HepG2 (cell line): Measurements from ENCODE around the gene ZNF554. TPM values are rescaled to one million over a fixed set of nuclear protein-coding genes. Genes with fewer than 3 reads are reported as not detected.

Source experiments
- CBX5 ChIP-seq: sonication (generic); formaldehyde crosslinking; IDR thresholded peaks from 2 replicates; pipeline ENCODE4 v1.4.0; 2020; ENCODE audit warnings: missing genetic modification reagents, borderline replicate concordance
- GFI1 ChIP-seq: sonication (generic); formaldehyde crosslinking; IDR thresholded peaks from 2 replicates; pipeline ENCODE4 v1.5.0; 2020; ENCODE audit warnings: missing genetic modification reagents, mild to moderate bottlenecking, borderline replicate concordance
- MXD4 ChIP-seq: IDR thresholded peaks from 2 replicates; pipeline ENCODE4 v1.6.1; 2016; ENCODE audit warnings: mild to moderate bottlenecking, missing biosample characterization, missing genetic modification reagents
- RNF219 ChIP-seq: sonication (generic); formaldehyde crosslinking; IDR thresholded peaks from 2 replicates; pipeline ENCODE4 v1.5.0; 2020; ENCODE audit warnings: mild to moderate bottlenecking, missing genetic modification reagents
- SMARCE1 ChIP-seq: fragments of 450-650 bp; IDR thresholded peaks from 2 replicates; pipeline ENCODE4 v1.6.1; 2017; ENCODE audit warnings: borderline replicate concordance
- SUZ12 ChIP-seq: fragments of 150-350 bp; IDR thresholded peaks from 2 replicates; pipeline ENCODE4 v1.6.1; 2014; ENCODE audit warnings: low read depth, low read length
- TBX3 ChIP-seq: fragments of 450-650 bp; IDR thresholded peaks from 2 replicates; pipeline ENCODE4 v1.6.1; 2017; ENCODE audit warnings: antibody characterized with exemption, mild to moderate bottlenecking, inconsistent platforms, borderline replicate concordance
- TEAD2 ChIP-seq: sonication (generic); formaldehyde crosslinking; IDR thresholded peaks from 2 replicates; pipeline ENCODE4 v1.9.0; 2021; ENCODE audit warnings: missing genetic modification reagents
- TRIM22 ChIP-seq: fragments of 450-650 bp; IDR thresholded peaks from 2 replicates; pipeline ENCODE4 v1.6.1; 2017
- YEATS2 ChIP-seq: sonication (generic); formaldehyde crosslinking; IDR thresholded peaks from 2 replicates; pipeline ENCODE4 v1.4.0; 2020; ENCODE audit warnings: missing genetic modification reagents, borderline replicate concordance
- ZBTB3 ChIP-seq: sonication (generic); formaldehyde crosslinking; IDR thresholded peaks from 2 replicates; pipeline ENCODE4 v1.4.0; 2020; ENCODE audit warnings: low read depth, mild to moderate bottlenecking, moderate library complexity, missing genetic modification reagents, borderline replicate concordance
- ZIK1 ChIP-seq: sonication (generic); formaldehyde crosslinking; IDR thresholded peaks from 2 replicates; pipeline ENCODE4 v1.5.0; 2020; ENCODE audit warnings: mild to moderate bottlenecking, low read depth, missing genetic modification reagents, borderline replicate concordance
- ZNF230 ChIP-seq: sonication (generic); formaldehyde crosslinking; IDR thresholded peaks from 2 replicates; pipeline ENCODE4 v1.4.0; 2020; ENCODE audit warnings: mild to moderate bottlenecking, missing genetic modification reagents
- ZNF367 ChIP-seq: sonication (generic); formaldehyde crosslinking; IDR thresholded peaks from 2 replicates; pipeline ENCODE4 v1.4.0; 2020; ENCODE audit warnings: missing genetic modification reagents, borderline replicate concordance
- ZNF550 ChIP-seq: sonication (generic); formaldehyde crosslinking; IDR thresholded peaks from 2 replicates; pipeline ENCODE4 v1.4.0; 2020; ENCODE audit warnings: mild to moderate bottlenecking, missing genetic modification reagents, borderline replicate concordance
- ZNF605 ChIP-seq: sonication (generic); formaldehyde crosslinking; IDR thresholded peaks from 2 replicates; pipeline ENCODE4 v1.8.0; 2022; ENCODE audit warnings: mild to moderate bottlenecking, missing genetic modification reagents
- polyA plus RNA-seq, 8 experiments: library from polyadenylated mRNA; depleted of rRNA in 3 of 8; stranded (reverse) in 7 of 8; unstranded in 1 of 8; fragments of >200 nt; fragmentation: Illumina TruSeq in 4 of 8; extraction: Trizol in 4 of 8; gene quantifications; 2 replicates each; pipeline versions ENCODE4 v1.2.1 to v1.2.3, GENCODE V29; 2011 to 2016; ENCODE audit warnings: low read depth in 4 of 8, missing spikeins in 1 of 8, mixed read lengths in 1 of 8; ENCODE audit not compliant: insufficient read depth in 1 of 8
- total RNA-seq, 5 experiments: library from RNA; depleted of rRNA; stranded (reverse); fragments of >200 nt; fragmentation: Illumina TruSeq; extraction: Trizol; gene quantifications; 2 replicates each; pipeline ENCODE4 v1.2.3, GENCODE V29; 2016; ENCODE audit warnings: low read depth in 1 of 5
- TF ChIP-seq, protein P1 (sequence below): sonication (generic); formaldehyde crosslinking; IDR thresholded peaks from 2 replicates; pipeline ENCODE4 v1.4.0; 2020; ENCODE audit warnings: mild to moderate bottlenecking, missing genetic modification reagents
- TF ChIP-seq, protein P2 (sequence below): sonication (generic); formaldehyde crosslinking; conservative IDR thresholded peaks from 2 replicates; pipeline ENCODE4 v1.8.0; 2022; ENCODE audit warnings: missing genetic modification reagents

Gene ZNF554
- total and polyA plus RNA-seq, 2 of the 13 experiments (the other 11 are each of a cell fraction or from before 2014, with no cell fraction given): 2.2 to 2.7 TPM

DNA sequence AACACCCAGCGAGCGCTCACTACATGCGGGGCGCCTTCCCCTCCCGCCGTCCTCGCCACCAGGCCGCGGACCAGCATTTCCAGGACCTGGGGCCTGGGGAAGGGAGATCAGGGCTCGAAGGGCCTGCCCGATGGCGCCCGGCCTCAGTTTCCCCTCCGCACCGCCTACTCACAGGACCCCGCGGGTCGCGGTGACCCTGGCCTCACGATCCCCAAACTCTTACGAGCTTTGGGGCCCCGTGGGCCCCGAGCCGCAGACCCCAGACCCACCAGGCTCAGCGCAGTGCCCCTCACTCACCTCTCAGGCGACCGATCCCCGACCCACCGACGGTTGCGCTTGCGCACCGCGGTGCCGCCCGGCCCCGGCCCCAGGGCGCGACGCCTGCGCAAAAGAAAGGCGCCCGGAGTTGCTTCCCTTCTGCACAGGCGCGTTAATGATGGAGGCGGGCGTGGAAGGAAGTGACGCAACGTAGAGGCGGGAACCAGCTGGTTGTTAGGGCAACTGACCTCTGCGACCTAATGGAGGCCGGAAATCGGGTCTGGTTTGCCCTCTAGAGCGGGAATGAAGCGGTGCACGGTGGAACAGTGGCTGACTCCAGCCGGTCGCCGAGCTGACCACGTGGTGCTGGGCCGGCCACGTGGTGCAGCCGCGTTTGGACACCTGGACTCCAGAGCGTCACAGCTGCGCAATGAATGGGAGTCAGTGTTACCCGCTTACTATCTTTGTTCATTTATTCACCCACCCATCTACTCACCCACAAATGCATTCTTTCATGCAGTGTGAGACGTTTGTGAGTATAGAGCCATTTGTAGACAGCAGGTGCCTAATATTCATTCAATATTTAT lies 36.5 kb upstream of the ZNF554 start, which contains the start of gene SGTA (continued):
- TF ChIP-seq SMARCE1: no peak
- TF ChIP-seq ZNF230 (CRISPR knock-in tag): peak; percentile 92
- TF ChIP-seq TBX3: 0 out of 2 replicates have a peak, but pooled peaks have one; percentile 24
- TF ChIP-seq ZNF605 (CRISPR knock-in tag): peak; percentile 86; the same call in 1 of the 2 replicates
- TF ChIP-seq MXD4 (CRISPR knock-in tag): peak; percentile 100
- TF ChIP-seq ZBTB3 (CRISPR knock-in tag): peak; percentile 40; the same call in 1 of the 2 replicates
- TF ChIP-seq GFI1 (CRISPR knock-in tag): peak; percentile 78; the same call in 1 of the 2 replicates
- TF ChIP-seq, protein P1, sequence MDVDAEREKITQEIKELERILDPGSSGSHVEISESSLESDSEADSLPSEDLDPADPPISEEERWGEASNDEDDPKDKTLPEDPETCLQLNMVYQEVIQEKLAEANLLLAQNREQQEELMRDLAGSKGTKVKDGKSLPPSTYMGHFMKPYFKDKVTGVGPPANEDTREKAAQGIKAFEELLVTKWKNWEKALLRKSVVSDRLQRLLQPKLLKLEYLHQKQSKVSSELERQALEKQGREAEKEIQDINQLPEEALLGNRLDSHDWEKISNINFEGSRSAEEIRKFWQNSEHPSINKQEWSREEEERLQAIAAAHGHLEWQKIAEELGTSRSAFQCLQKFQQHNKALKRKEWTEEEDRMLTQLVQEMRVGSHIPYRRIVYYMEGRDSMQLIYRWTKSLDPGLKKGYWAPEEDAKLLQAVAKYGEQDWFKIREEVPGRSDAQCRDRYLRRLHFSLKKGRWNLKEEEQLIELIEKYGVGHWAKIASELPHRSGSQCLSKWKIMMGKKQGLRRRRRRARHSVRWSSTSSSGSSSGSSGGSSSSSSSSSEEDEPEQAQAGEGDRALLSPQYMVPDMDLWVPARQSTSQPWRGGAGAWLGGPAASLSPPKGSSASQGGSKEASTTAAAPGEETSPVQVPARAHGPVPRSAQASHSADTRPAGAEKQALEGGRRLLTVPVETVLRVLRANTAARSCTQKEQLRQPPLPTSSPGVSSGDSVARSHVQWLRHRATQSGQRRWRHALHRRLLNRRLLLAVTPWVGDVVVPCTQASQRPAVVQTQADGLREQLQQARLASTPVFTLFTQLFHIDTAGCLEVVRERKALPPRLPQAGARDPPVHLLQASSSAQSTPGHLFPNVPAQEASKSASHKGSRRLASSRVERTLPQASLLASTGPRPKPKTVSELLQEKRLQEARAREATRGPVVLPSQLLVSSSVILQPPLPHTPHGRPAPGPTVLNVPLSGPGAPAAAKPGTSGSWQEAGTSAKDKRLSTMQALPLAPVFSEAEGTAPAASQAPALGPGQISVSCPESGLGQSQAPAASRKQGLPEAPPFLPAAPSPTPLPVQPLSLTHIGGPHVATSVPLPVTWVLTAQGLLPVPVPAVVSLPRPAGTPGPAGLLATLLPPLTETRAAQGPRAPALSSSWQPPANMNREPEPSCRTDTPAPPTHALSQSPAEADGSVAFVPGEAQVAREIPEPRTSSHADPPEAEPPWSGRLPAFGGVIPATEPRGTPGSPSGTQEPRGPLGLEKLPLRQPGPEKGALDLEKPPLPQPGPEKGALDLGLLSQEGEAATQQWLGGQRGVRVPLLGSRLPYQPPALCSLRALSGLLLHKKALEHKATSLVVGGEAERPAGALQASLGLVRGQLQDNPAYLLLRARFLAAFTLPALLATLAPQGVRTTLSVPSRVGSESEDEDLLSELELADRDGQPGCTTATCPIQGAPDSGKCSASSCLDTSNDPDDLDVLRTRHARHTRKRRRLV (CRISPR knock-in tag): no peak
- TF ChIP-seq TEAD2: peak; percentile 89; the same call in 1 of the 2 replicates
- TF ChIP-seq ZNF367 (CRISPR knock-in tag): peak; percentile 96
- TF ChIP-seq RNF219 (CRISPR knock-in tag): peak; percentile 97
- TF ChIP-seq ZIK1: peak; percentile 94; the same call in 1 of the 2 replicates
- peak; percentile 93; the same call in 1 of the 2 replicates for TF ChIP-seq CBX5
- no peak for TF ChIP-seq TRIM22
- TF ChIP-seq YEATS2: peak; percentile 94
- TF ChIP-seq ZNF550: no peak
- TF ChIP-seq, protein P2, sequence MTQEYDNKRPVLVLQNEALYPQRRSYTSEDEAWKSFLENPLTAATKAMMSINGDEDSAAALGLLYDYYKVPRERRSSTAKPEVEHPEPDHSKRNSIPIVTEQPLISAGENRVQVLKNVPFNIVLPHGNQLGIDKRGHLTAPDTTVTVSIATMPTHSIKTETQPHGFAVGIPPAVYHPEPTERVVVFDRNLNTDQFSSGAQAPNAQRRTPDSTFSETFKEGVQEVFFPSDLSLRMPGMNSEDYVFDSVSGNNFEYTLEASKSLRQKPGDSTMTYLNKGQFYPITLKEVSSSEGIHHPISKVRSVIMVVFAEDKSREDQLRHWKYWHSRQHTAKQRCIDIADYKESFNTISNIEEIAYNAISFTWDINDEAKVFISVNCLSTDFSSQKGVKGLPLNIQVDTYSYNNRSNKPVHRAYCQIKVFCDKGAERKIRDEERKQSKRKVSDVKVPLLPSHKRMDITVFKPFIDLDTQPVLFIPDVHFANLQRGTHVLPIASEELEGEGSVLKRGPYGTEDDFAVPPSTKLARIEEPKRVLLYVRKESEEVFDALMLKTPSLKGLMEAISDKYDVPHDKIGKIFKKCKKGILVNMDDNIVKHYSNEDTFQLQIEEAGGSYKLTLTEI: no peak
- TF ChIP-seq SUZ12: no peak
